DND-41 (cell line): ENCODE data around the gene CIT.

Source experiments
- ATAC-seq: fragments of 200-7000 bp; cut with Tn5 transposase; 3 replicates; pipeline ENCODE4 v1.9.1; 2021; ENCODE audit warnings: low read depth; ENCODE audit not compliant: insufficient read depth
- DNase-seq: peaks from one replicate; pipeline ENCODE4 v3.0.0-alpha.2; 2020
- H2AFZ ChIP-seq: 2 replicates; pipeline ENCODE4 v1.6.0; 2012; ENCODE audit warnings: low read depth, low read length
- H3K27ac ChIP-seq: 2 replicates; pipeline ENCODE4 v1.5.1; 2012; ENCODE audit warnings: low read length, inconsistent platforms
- H3K27me3 ChIP-seq: fragments of 200-600 bp; sonication (generic); 2 replicates; pipeline ENCODE4 v1.6.0; 2012; ENCODE audit warnings: low read length, mild to moderate bottlenecking, inconsistent platforms; ENCODE audit not compliant: insufficient read depth, poor library complexity
- H3K36me3 ChIP-seq: 2 replicates; pipeline ENCODE4 v1.5.1; 2012; ENCODE audit warnings: low read length, inconsistent platforms; ENCODE audit not compliant: insufficient read depth
- H3K4me1 ChIP-seq: 2 replicates; pipeline ENCODE4 v1.5.1; 2012; ENCODE audit warnings: mild to moderate bottlenecking, low read length; ENCODE audit not compliant: insufficient read depth
- H3K4me2 ChIP-seq: 2 replicates; pipeline ENCODE4 v1.6.0; 2012; ENCODE audit warnings: mild to moderate bottlenecking, moderate library complexity, low read length, inconsistent platforms; ENCODE audit not compliant: insufficient read depth
- H3K4me3 ChIP-seq, 2 experiments: fragments of 200-600 bp in 1 of 2; shearing (Covaris generic) in 1 of 2; 2 replicates each; pipeline ENCODE4 v1.5.1; 2012 to 2016; ENCODE audit warnings: inconsistent platforms in 2 of 2, low read length in 2 of 2, mild to moderate bottlenecking in 2 of 2, low read depth in 1 of 2, moderate library complexity in 1 of 2
- H3K79me2 ChIP-seq: 2 replicates; pipeline ENCODE4 v1.6.0; 2012; ENCODE audit warnings: low read length, inconsistent platforms; ENCODE audit not compliant: insufficient read depth
- H3K9ac ChIP-seq: 2 replicates; pipeline ENCODE4 v1.6.0; 2012; ENCODE audit warnings: low read depth, mild to moderate bottlenecking, inconsistent platforms, low read length, moderate library complexity
- H3K9me3 ChIP-seq: 2 replicates; pipeline ENCODE4 v1.5.1; 2012; ENCODE audit warnings: low read length, moderate library complexity, mild to moderate bottlenecking, inconsistent platforms; ENCODE audit not compliant: insufficient read depth, severe bottlenecking
- H4K20me1 ChIP-seq: 2 replicates; pipeline ENCODE4 v1.6.0; 2012; ENCODE audit warnings: low read length; ENCODE audit not compliant: insufficient read depth
- CTCF ChIP-seq: IDR thresholded peaks from 2 replicates; pipeline ENCODE4 v1.5.1; 2012; ENCODE audit warnings: borderline replicate concordance, low read length, moderate library complexity, mild to moderate bottlenecking; ENCODE audit not compliant: poor library complexity, severe bottlenecking; ENCODE audit errors: extremely low read depth
- EZH2 ChIP-seq: IDR thresholded peaks from 3 replicates; pipeline ENCODE4 v1.6.1; 2012; ENCODE audit warnings: borderline replicate concordance, low read depth, mild to moderate bottlenecking, moderate library complexity, low read length, inconsistent platforms; ENCODE audit not compliant: severe bottlenecking

Gene CIT

GRCh38 chr12:119791453-119791852 lies 85.7 kb downstream of the CIT start:
- H3K36me3 ChIP-seq = peaks cover 73% of the 10 kb centered on the region
- H3K27me3 ChIP-seq = no peaks in the 10 kb centered on the region
- H3K27ac ChIP-seq = no peak overlapping the region
- no peak overlapping the region for H3K4me2 ChIP-seq
- H3K4me3 ChIP-seq = no peak overlapping the region
- H3K79me2 ChIP-seq = 0 out of 2 replicates have a peak, but pooled peaks cover 3% of the 10 kb centered on the region
- ATAC-seq (no peak), DNase-seq (no peak)
- TF ChIP-seq EZH2 = no peak
- no peak for TF ChIP-seq CTCF
- no peaks in the 10 kb centered on the region for H4K20me1 ChIP-seq
- H3K9me3 ChIP-seq = no peaks in the 10 kb centered on the region
- no peak overlapping the region for H3K9ac ChIP-seq
- no peaks in the 10 kb centered on the region for H3K4me1 ChIP-seq
- H2AFZ ChIP-seq = no peak overlapping the region

- H3K27ac ChIP-seq = no peak overlapping the region
- H3K4me3 ChIP-seq = no peak overlapping the region
- no peak for ATAC-seq
- H3K36me3 ChIP-seq = peaks cover 72% of the 10 kb centered on the region
- 0 out of 2 replicates have a peak, but pooled peaks cover 3% of the 10 kb centered on the region for H3K79me2 ChIP-seq
- no peak for DNase-seq
- no peaks in the 10 kb centered on the region for H3K4me1 ChIP-seq
- TF ChIP-seq EZH2 = no peak
- TF ChIP-seq CTCF = no peak
- no peaks in the 10 kb centered on the region for H3K27me3 ChIP-seq
- no peak overlapping the region for H3K4me2 ChIP-seq
- H2AFZ ChIP-seq = no peak overlapping the region
- H4K20me1 ChIP-seq = no peaks in the 10 kb centered on the region
- no peak overlapping the region for H3K9ac ChIP-seq
- no peaks in the 10 kb centered on the region for H3K9me3 ChIP-seq
These were observed 88.3 kb downstream of the CIT start for GRCh38 chr12:119788786-119789185.

GRCh38 chr12:119786539-119786938 lies 90.6 kb downstream of the CIT start:
- no peak overlapping the region for H3K9ac ChIP-seq
- TF ChIP-seq CTCF (no peak), EZH2 (no peak)
- no peaks in the 10 kb centered on the region for H4K20me1 ChIP-seq
- H3K36me3 ChIP-seq = peaks cover 86% of the 10 kb centered on the region
- ATAC-seq = no peak
- H3K9me3 ChIP-seq = no peaks in the 10 kb centered on the region
- no peaks in the 10 kb centered on the region for H3K27me3 ChIP-seq
- H3K4me2 ChIP-seq = no peak overlapping the region
- H3K27ac ChIP-seq = no peak overlapping the region
- H3K4me3 ChIP-seq = no peak overlapping the region
- H3K4me1 ChIP-seq = no peaks in the 10 kb centered on the region
- H3K79me2 ChIP-seq = 0 out of 2 replicates have a peak, but pooled peaks cover 3% of the 10 kb centered on the region
- no peak for DNase-seq
- no peak overlapping the region for H2AFZ ChIP-seq

GRCh38 chr12:119784673-119785072 lies 92.4 kb downstream of the CIT start:
- Histone ChIP-seq H3K4me1 (no peaks in the 10 kb centered on the region), H3K36me3 (peaks cover 87% of the 10 kb centered on the region), H3K9ac (no peak overlapping the region), H2AFZ (no peak overlapping the region), H3K79me2 (0 out of 2 replicates have a peak, but pooled peaks cover 3% of the 10 kb centered on the region), H3K9me3 (no peaks in the 10 kb centered on the region), H3K27me3 (no peaks in the 10 kb centered on the region), H3K4me3 (no peak overlapping the region), H3K27ac (no peak overlapping the region), H4K20me1 (no peaks in the 10 kb centered on the region), H3K4me2 (no peak overlapping the region)
- TF ChIP-seq EZH2 (no peak), CTCF (no peak)
- DNase-seq (no peak), ATAC-seq (no peak)
